ENCODE measurements around the gene DOK4. TPM values are rescaled to one million over a fixed set of nuclear protein-coding genes. Genes with fewer than 3 reads are reported as not detected.

Gene DOK4
- total RNA-seq, 1 experiment from 2014 or later = 14.4 TPM

DNA sequence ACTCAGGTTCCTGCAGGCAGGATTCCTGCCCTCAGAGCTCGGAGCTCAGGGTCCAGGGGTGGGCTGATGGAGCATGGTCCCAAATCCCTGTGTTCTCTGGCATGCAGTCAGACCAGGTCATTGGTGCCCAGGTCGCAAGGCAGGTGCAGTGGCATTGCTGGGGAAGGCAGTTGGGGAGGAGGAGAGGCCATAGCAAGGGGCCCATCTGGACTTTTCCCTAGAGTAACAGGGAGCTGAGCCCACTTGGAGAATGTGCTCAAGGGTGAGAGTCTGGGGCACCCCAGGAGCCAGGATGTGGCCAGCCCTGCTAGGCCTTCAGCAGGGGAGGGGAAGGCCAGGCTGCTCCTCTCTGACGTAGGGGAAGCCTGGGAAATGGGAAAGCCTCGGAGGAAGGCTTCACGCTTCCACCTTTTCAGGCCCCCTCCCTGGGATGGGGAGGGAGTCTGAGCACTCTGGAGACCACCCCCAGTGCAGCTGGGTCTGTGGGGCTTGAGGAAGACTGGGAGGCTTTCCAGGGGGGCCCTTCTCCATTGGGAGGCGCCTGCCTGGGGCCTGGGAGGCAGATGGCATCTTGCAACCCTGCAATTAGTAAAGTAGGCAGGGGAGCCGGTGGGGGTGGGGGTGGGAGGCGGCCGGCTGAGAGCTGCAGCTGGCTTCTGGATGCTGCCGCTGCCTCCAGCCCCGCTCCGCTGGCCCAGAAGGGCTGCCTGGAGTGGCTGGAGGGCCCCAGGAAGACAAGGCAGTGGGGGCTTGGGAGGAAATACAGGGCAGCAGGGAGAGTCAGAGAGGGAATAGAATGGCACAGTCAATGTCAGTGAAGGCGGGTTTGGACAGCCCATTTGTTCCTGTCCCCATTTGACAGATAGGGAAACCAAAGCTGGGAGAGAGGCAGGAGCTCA lies 21.1 kb upstream of the DOK4 start:
- ATAC-seq = no peak
- intact Hi-C loops (cut with micrococcal nuclease) = no loop called here
- Histone ChIP-seq H3K27me3 (ENCODE audit: insufficient read depth, low read length) (no peaks in the 10 kb centered on the region), H3K36me3 (ENCODE audit: control insufficient read depth in 1 of 2, insufficient read depth in 2 of 2, low read length in 2 of 2) (no peaks in the 10 kb centered on the region), H3K4me1 (ENCODE audit: control insufficient read depth in 1 of 2, insufficient read depth in 2 of 2, low read length in 2 of 2) (no peaks in the 10 kb centered on the region), H3K9me2 (ENCODE audit: insufficient read depth) (no peaks in the 10 kb centered on the region), H3K4me2 (ENCODE audit: low read length) (no peak overlapping the region), H3K27ac (ENCODE audit: low read depth, low read length) (no peak overlapping the region), H3K4me3 (replicated peaks in 1 of 2; ENCODE audit: low read depth in 1 of 2, low read length in 2 of 2) (no peak overlapping the region), H3K9ac (ENCODE audit: low read length) (no peak overlapping the region), H3K9me3 (ENCODE audit: control insufficient read depth in 1 of 2, insufficient read depth in 1 of 2, low read depth in 1 of 2, low read length in 2 of 2) (no peaks in the 10 kb centered on the region), H3K79me2 (ENCODE audit: insufficient read depth, low read length) (no peaks in the 10 kb centered on the region), H4K20me1 (ENCODE audit: insufficient read depth) (no peaks in the 10 kb centered on the region), H2AFZ (ENCODE audit: low read depth, low read length, poor library complexity, severe bottlenecking) (no peak overlapping the region)
- no TSS peak for BruUV-seq (replicated peaks)
- ChIA-PET RAD21 (ENCODE audit: low non-redundant PET in 1 of 2, low total read pairs in 2 of 2, uncharacterized antibody in 2 of 2, unreplicated experiment in 2 of 2) (no interaction called here), CTCF (interaction anchor here (1.0 kb wide), 1 partner anchor 12 kb away, joined by 3 read pairs; no protein-coding TSS in a partner anchor), POLR2A (no interaction called here)
- TF ChIP-seq ZFX (IDR thresholded peaks at IDR 0.05) (no peak), RAD21 (IDR thresholded peaks at IDR 0.05; ENCODE audit: low read depth) (no peak), POLR2A (IDR thresholded peaks at IDR 0.05; ENCODE audit: borderline replicate concordance, extremely low read depth, insufficient read depth, insufficient read length) (no peak)
- DNase-seq (ENCODE audit: low read depth, low spot score) = no peak

GRCh38 chr16:57505169-57505568 lies 18.9 kb upstream of the DOK4 start:
- ChIA-PET RAD21 (ENCODE audit: low non-redundant PET in 1 of 2, low total read pairs in 2 of 2, uncharacterized antibody in 2 of 2, unreplicated experiment in 2 of 2) (no interaction called here), CTCF (no interaction called here), POLR2A (no interaction called here)
- Histone ChIP-seq H3K9ac (ENCODE audit: low read length) (no peak overlapping the region), H2AFZ (ENCODE audit: low read depth, low read length, poor library complexity, severe bottlenecking) (no peak overlapping the region), H3K27me3 (ENCODE audit: insufficient read depth, low read length) (no peaks in the 10 kb centered on the region), H3K27ac (ENCODE audit: low read depth, low read length) (no peak overlapping the region), H3K36me3 (ENCODE audit: control insufficient read depth in 1 of 2, insufficient read depth in 2 of 2, low read length in 2 of 2) (no peaks in the 10 kb centered on the region), H3K9me3 (ENCODE audit: control insufficient read depth in 1 of 2, insufficient read depth in 1 of 2, low read depth in 1 of 2, low read length in 2 of 2) (no peaks in the 10 kb centered on the region), H3K4me2 (ENCODE audit: low read length) (no peak overlapping the region), H3K9me2 (ENCODE audit: insufficient read depth) (no peaks in the 10 kb centered on the region), H3K4me1 (ENCODE audit: control insufficient read depth in 1 of 2, insufficient read depth in 2 of 2, low read length in 2 of 2) (no peaks in the 10 kb centered on the region), H3K79me2 (ENCODE audit: insufficient read depth, low read length) (no peaks in the 10 kb centered on the region), H3K4me3 (replicated peaks in 1 of 2; ENCODE audit: low read depth in 1 of 2, low read length in 2 of 2) (no peak overlapping the region), H4K20me1 (ENCODE audit: insufficient read depth) (no peaks in the 10 kb centered on the region)
- intact Hi-C loops (cut with micrococcal nuclease) = no loop called here
- DNase-seq (ENCODE audit: low read depth, low spot score) (no peak), ATAC-seq (no peak)
- TF ChIP-seq POLR2A (IDR thresholded peaks at IDR 0.05; ENCODE audit: borderline replicate concordance, extremely low read depth, insufficient read depth, insufficient read length) (no peak), ATF3 (IDR thresholded peaks at IDR 0.05) (no peak), MAX (IDR thresholded peaks at IDR 0.05) (no peak), ELF1 (IDR thresholded peaks at IDR 0.05; ENCODE audit: borderline replicate concordance, low read depth) (no peak), EGR1 (IDR thresholded peaks at IDR 0.05; ENCODE audit: low read depth) (no peak)
- BruUV-seq (replicated peaks) = no TSS peak
